ENCODE results near the gene POU2AF3. TPM values are rescaled to one million over a fixed set of nuclear protein-coding genes. Genes with fewer than 3 reads are reported as not detected.
A peak's percentile ranks its signal among the peaks of the same experiment; 100 is the strongest.

Gene POU2AF3
- total RNA-seq, 4 donors from 2014 or later, result 0.22 to 0.58 (median 0.46) TPM; not detected in 1

DNA sequence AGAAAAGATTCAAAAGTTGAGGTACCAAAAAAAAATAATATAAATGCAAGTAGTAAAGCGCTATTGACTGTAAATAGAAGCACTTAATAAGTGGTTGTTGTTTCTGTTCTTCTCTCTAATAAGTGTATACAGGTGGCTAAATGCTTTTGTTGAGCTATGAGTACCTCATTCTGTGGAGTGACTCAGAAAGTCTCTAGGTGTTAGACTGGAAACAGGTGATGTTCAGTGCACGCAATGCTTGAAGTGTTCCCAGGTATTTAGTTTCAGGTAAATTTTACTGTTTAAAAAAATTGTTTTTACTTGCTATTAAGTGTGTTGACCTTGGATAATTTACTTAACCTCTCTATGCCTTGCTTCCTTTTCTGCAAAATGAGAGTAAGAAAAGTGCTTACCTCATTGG, 24.2 kb downstream of the POU2AF3 start:
- H3K9me3 ChIP-seq, result no peaks in the 10 kb centered on the region
- intact Hi-C loops (cut with DNase I; ENCODE audit: low total_unique reads) (no loop called here), in situ Hi-C loops (cut with MboI; ENCODE audit: low sequenced_read_pairs in 4 of 4) (no loop called here)
- no peak overlapping the region for H3K4me3 ChIP-seq
- no peaks in the 10 kb centered on the region for H3K36me3 ChIP-seq
- H3K4me1 ChIP-seq, result peaks cover 0 to 3% of the 10 kb centered on the region in 2 donors
- no peaks in the 10 kb centered on the region for H3K27me3 ChIP-seq
- no peak for TF ChIP-seq POLR2A (IDR thresholded peaks at IDR 0.05)
- TF ChIP-seq, protein P1, sequence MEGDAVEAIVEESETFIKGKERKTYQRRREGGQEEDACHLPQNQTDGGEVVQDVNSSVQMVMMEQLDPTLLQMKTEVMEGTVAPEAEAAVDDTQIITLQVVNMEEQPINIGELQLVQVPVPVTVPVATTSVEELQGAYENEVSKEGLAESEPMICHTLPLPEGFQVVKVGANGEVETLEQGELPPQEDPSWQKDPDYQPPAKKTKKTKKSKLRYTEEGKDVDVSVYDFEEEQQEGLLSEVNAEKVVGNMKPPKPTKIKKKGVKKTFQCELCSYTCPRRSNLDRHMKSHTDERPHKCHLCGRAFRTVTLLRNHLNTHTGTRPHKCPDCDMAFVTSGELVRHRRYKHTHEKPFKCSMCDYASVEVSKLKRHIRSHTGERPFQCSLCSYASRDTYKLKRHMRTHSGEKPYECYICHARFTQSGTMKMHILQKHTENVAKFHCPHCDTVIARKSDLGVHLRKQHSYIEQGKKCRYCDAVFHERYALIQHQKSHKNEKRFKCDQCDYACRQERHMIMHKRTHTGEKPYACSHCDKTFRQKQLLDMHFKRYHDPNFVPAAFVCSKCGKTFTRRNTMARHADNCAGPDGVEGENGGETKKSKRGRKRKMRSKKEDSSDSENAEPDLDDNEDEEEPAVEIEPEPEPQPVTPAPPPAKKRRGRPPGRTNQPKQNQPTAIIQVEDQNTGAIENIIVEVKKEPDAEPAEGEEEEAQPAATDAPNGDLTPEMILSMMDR (IDR thresholded peaks at IDR 0.05 in 4 of 5, conservative IDR thresholded peaks at IDR 0.05 in 1 of 5), result no peak
- H3K27ac ChIP-seq, result no peak overlapping the region
- DNase-seq, result no peak
- no peak for ATAC-seq

DNA sequence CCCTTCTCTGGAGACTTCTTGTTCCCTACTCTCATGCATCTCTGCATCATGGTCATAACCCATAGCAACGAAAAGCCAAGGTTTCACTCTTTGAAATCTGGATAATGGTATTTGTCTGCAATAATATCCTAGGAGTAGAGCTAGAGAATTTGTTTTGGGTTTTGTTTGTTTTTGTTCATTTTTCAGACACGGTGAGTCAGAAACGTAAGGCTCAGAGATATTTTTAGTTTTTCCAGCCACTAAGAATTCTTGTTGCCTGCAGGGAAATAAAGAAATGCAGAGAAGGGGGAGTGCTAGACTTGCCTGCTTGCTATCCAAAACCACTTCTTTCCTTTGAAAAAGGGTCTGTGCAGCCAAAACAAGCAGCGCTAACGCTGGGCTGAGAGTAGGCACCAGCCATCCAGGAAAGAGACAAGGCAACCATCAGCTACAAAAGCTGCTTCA, 26.0 kb downstream of the POU2AF3 start:
- intact Hi-C loops (cut with DNase I; ENCODE audit: low total_unique reads), result no loop called here
- TF ChIP-seq, protein P1 (IDR thresholded peaks at IDR 0.05 in 4 of 5, conservative IDR thresholded peaks at IDR 0.05 in 1 of 5), result no peak
- TF ChIP-seq POLR2A (IDR thresholded peaks at IDR 0.05), result no peak
- H3K27ac ChIP-seq, result no peak overlapping the region
- H3K4me1 ChIP-seq, result peaks cover 9% of the 10 kb centered on the region in 2 donors
- no peak overlapping the region for H3K4me3 ChIP-seq
- no peaks in the 10 kb centered on the region for H3K27me3 ChIP-seq
- DNase-seq, result no peak
- in situ Hi-C loops (cut with MboI; ENCODE audit: low sequenced_read_pairs in 4 of 4), result no loop called here
- ATAC-seq, result peak in 1 of 2 donors; percentile 15
- no peaks in the 10 kb centered on the region for H3K36me3 ChIP-seq
- H3K9me3 ChIP-seq, result no peaks in the 10 kb centered on the region

DNA sequence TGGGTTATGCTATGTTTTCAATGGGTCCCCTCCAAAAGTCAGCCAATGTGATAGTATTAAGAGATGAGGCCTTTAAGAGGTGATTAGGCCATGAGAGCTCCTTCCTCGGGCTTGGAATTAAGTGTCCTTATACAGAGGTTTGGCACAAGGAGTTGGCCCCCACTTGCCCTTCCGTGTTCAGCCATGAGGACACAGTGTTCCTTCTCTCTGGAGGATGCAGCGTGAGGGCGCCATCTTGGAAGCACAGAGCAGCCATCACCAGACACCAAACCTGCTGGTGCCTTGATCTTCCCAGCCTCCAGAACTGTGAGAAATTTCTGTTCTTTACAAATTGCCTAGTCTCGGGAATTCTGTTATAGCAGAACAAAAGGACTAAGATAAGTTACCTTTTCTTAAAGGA, 26.9 kb downstream of the POU2AF3 start:
- Histone ChIP-seq H3K4me3 (no peak overlapping the region), H3K36me3 (no peaks in the 10 kb centered on the region), H3K27ac (no peak overlapping the region), H3K9me3 (no peaks in the 10 kb centered on the region), H3K27me3 (no peaks in the 10 kb centered on the region), H3K4me1 (peaks cover 12 to 15% of the 10 kb centered on the region in 2 donors)
- intact Hi-C loops (cut with DNase I; ENCODE audit: low total_unique reads), result no loop called here
- TF ChIP-seq, protein P1 (IDR thresholded peaks at IDR 0.05 in 4 of 5, conservative IDR thresholded peaks at IDR 0.05 in 1 of 5), result no peak
- no peak for TF ChIP-seq POLR2A (IDR thresholded peaks at IDR 0.05)
- no peak for DNase-seq
- in situ Hi-C loops (cut with MboI; ENCODE audit: low sequenced_read_pairs in 4 of 4), result no loop called here
- ATAC-seq, result no peak

DNA sequence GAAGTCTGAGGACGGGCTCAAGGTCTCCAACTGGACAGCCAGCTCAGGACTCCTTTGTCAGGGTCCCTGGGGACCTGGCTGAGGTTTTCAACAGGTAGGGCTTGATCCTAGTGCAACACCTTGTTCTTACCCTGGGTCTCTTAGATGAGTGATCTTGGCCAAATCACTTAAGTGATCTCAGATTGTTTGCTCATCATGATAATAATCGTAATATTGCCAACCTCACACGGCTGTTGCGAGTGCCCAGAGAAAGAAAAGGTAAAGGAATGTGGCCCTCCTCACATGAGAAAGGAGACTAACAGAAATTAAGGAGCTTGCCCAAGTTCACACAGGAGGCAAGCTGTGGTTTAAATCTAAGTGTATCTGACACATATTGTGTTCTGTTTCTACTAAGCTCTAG, 28.5 kb downstream of the POU2AF3 start:
- ATAC-seq (no peak), DNase-seq (no peak)
- H3K9me3 ChIP-seq, result no peaks in the 10 kb centered on the region
- no peak for TF ChIP-seq POLR2A (IDR thresholded peaks at IDR 0.05)
- TF ChIP-seq, protein P1 (IDR thresholded peaks at IDR 0.05 in 4 of 5, conservative IDR thresholded peaks at IDR 0.05 in 1 of 5), result no peak
- no peaks in the 10 kb centered on the region for H3K36me3 ChIP-seq
- no peak overlapping the region for H3K4me3 ChIP-seq
- no peak overlapping the region for H3K27ac ChIP-seq
- in situ Hi-C loops (cut with MboI; ENCODE audit: low sequenced_read_pairs in 4 of 4) (no loop called here), intact Hi-C loops (cut with DNase I; ENCODE audit: low total_unique reads) (no loop called here)
- no peaks in the 10 kb centered on the region for H3K27me3 ChIP-seq
- H3K4me1 ChIP-seq, result peaks cover 15 to 19% of the 10 kb centered on the region in 2 donors

All from gastrocnemius medialis (tissue), 4 donors.